Natural killer cell (primary cell): ENCODE data around the gene BTN1A1. TPM values are rescaled to one million over a fixed set of nuclear protein-coding genes. Genes with fewer than 3 reads are reported as not detected.
A peak's percentile ranks its signal among the peaks of the same experiment; 100 is the strongest.

Experiments
- ATAC-seq, 3 donors: fragments of 150-1000 bp in 2 of 3; fragments of 200-7000 bp in 1 of 3; cut with Tn5 transposase; 1 replicate in 1 of 3; 2 replicates in 2 of 3; pipeline ENCODE4 v1.10.0; 2021; ENCODE audit warnings: mild to moderate bottlenecking in 2 of 3, moderate library complexity in 2 of 3
- DNase-seq, 2 donors: peaks; one replicate each; pipeline versions ENCODE4 v3.0.0 to v3.0.0-alpha.2; 2013 to 2021; ENCODE audit warnings: mixed read lengths in 1 of 2
- H3K27ac ChIP-seq: one replicate; pipeline ENCODE4 v1.5.1; 2013; ENCODE audit warnings: mild to moderate bottlenecking, low read length
- H3K27me3 ChIP-seq: one replicate; pipeline ENCODE4 v1.6.1; 2013; ENCODE audit warnings: low read length; ENCODE audit not compliant: control insufficient read depth, insufficient read depth
- H3K36me3 ChIP-seq: one replicate; pipeline ENCODE4 v1.6.1; 2013; ENCODE audit warnings: low read length; ENCODE audit not compliant: control insufficient read depth, insufficient read depth
- H3K4me1 ChIP-seq: one replicate; pipeline ENCODE4 v1.6.1; 2013; ENCODE audit warnings: low read length; ENCODE audit not compliant: control insufficient read depth, insufficient read depth
- H3K4me3 ChIP-seq: one replicate; pipeline ENCODE4 v1.5.1; 2013; ENCODE audit warnings: low read length
- H3K9me3 ChIP-seq: one replicate; pipeline ENCODE4 v1.6.1; 2013; ENCODE audit warnings: low read length; ENCODE audit not compliant: control insufficient read depth, insufficient read depth
- H3K27ac Mint-ChIP-seq, 2 donors: one replicate each; pipeline ENCODE4 v1.8.0; 2022; ENCODE audit warnings: mild to moderate bottlenecking in 2 of 2, mixed read lengths in 2 of 2, moderate library complexity in 1 of 2
- H3K27me3 Mint-ChIP-seq, 2 donors: one replicate each; pipeline ENCODE4 v1.8.0; 2022; ENCODE audit warnings: low read depth in 2 of 2, mixed read lengths in 2 of 2
- H3K36me3 Mint-ChIP-seq: one replicate; pipeline ENCODE4 v1.8.0; 2022; ENCODE audit warnings: mixed read lengths
- H3K4me1 Mint-ChIP-seq, 2 donors: one replicate each; pipeline ENCODE4 v1.8.0; 2022; ENCODE audit warnings: mixed read lengths in 2 of 2
- H3K4me3 Mint-ChIP-seq: one replicate; pipeline ENCODE4 v1.8.0; 2022; ENCODE audit warnings: mild to moderate bottlenecking, moderate library complexity, mixed read lengths
- H3K9me3 Mint-ChIP-seq, 2 donors: one replicate each; pipeline ENCODE4 v1.8.0; 2022; ENCODE audit warnings: mixed read lengths in 2 of 2
- CTCF ChIP-seq: fragments of 200-600 bp; IDR thresholded peaks from one replicate; pipeline ENCODE4 v1.8.0; 2022; ENCODE audit warnings: antibody characterized with exemption
- WGBS: methylation state at CpG from one replicate; pipeline ENCODE4 v1.1.7; 2013; ENCODE audit warnings: missing lambda C conversion rate; ENCODE audit not compliant: insufficient coverage; 5-methylcytosine and 5-hydroxymethylcytosine counted together
- intact Hi-C: fragments of 100-400 bp; cut with micrococcal nuclease; formaldehyde crosslinking; loops from one replicate; pipeline ENCODE4 v1.14.2; 2022
- total RNA-seq, 4 donors: library from RNA; stranded (reverse); fragments of 120-200 nt in 1 of 4; gene quantifications; one replicate each; pipeline versions ENCODE4 v1.2.3 to v1.2.4, GENCODE V29; 2013 to 2022

BTN1A1 gene
- total RNA-seq, 3 donors from 2014 or later (not counting 1 experiment from before 2014, with no cell fraction given), result not detected

- H3K9me3 Mint-ChIP-seq, result no peaks in the 10 kb centered on the region
- H3K27ac Mint-ChIP-seq, result no peak overlapping the region
- no peak overlapping the region for H3K4me3 Mint-ChIP-seq
- Histone ChIP-seq H3K4me3 (peak overlapping the region; percentile 71), H3K27me3 (no peaks in the 10 kb centered on the region), H3K36me3 (no peaks in the 10 kb centered on the region), H3K9me3 (no peaks in the 10 kb centered on the region), H3K4me1 (peaks cover 23% of the 10 kb centered on the region), H3K27ac (peak overlapping the region; percentile 65)
- no peaks in the 10 kb centered on the region for H3K36me3 Mint-ChIP-seq
- peak; percentile 51 to 62 (median 61) for ATAC-seq
- intact Hi-C loops, result loop anchor here (1.0 to 10.0 kb wide), 5 partner anchors 17 to 529 kb away; a partner anchor contains a TSS
- DNase-seq, result peak; percentile 77 to 91
- TF ChIP-seq CTCF, result no peak
- no peaks in the 10 kb centered on the region for H3K27me3 Mint-ChIP-seq
- H3K4me1 Mint-ChIP-seq, result peaks cover 24 to 25% of the 10 kb centered on the region in 2 donors
- under 1% methylated on average over 19 of the region's 19 CpGs for WGBS
These were observed 53.7 kb downstream of the BTN1A1 start for GRCh38 chr6:26553635-26554446.

- Mint-ChIP-seq H3K36me3 (no peaks in the 10 kb centered on the region), H3K4me1 (peaks cover 24 to 25% of the 10 kb centered on the region in 2 donors), H3K27me3 (no peaks in the 10 kb centered on the region), H3K27ac (no peak overlapping the region), H3K4me3 (no peak overlapping the region), H3K9me3 (no peaks in the 10 kb centered on the region)
- TF ChIP-seq CTCF, result no peak
- Histone ChIP-seq H3K36me3 (no peaks in the 10 kb centered on the region), H3K4me3 (peak overlapping the region; percentile 71), H3K4me1 (peaks cover 23% of the 10 kb centered on the region), H3K9me3 (no peaks in the 10 kb centered on the region), H3K27ac (peak overlapping the region; percentile 39), H3K27me3 (no peaks in the 10 kb centered on the region)
- ATAC-seq (no peak), DNase-seq (no peak)
- WGBS, result 33% methylated on average over 1 of the region's 1 CpG
- intact Hi-C loops, result loop anchor here (1.0 to 10.0 kb wide), 3 partner anchors 21 to 530 kb away; a partner anchor contains a TSS
These were observed 54.3 kb downstream of the BTN1A1 start for GRCh38 chr6:26554447-26554696.

GRCh38 chr6:26554697-26555504, 54.8 kb downstream of the BTN1A1 start:
- DNase-seq (peak; percentile 51 to 81), ATAC-seq (peak; percentile 21 to 36 (median 30))
- no peak overlapping the region for H3K4me3 Mint-ChIP-seq
- H3K4me1 Mint-ChIP-seq, result peaks cover 21 to 24% of the 10 kb centered on the region in 2 donors
- WGBS, result 17% methylated on average over 25 of the region's 27 CpGs
- H3K4me3 ChIP-seq, result peak overlapping the region; percentile 71
- H3K4me1 ChIP-seq, result peaks cover 23% of the 10 kb centered on the region
- H3K27me3 Mint-ChIP-seq, result no peaks in the 10 kb centered on the region
- H3K27me3 ChIP-seq, result no peaks in the 10 kb centered on the region
- no peak for TF ChIP-seq CTCF
- H3K36me3 Mint-ChIP-seq, result no peaks in the 10 kb centered on the region
- no peaks in the 10 kb centered on the region for H3K9me3 ChIP-seq
- intact Hi-C loops, result loop anchor here (1.0 to 10.0 kb wide), 4 partner anchors 13 to 530 kb away; a partner anchor contains a TSS
- H3K27ac ChIP-seq, result peak overlapping the region; percentile 39
- no peaks in the 10 kb centered on the region for H3K9me3 Mint-ChIP-seq
- H3K27ac Mint-ChIP-seq, result no peak overlapping the region
- H3K36me3 ChIP-seq, result no peaks in the 10 kb centered on the region
